Coronary artery (tissue), 2 donors: ENCODE measurements around the gene MAP6D1.

Source experiments
- DNase-seq: peaks from one replicate; pipeline ENCODE4 v3.0.0-alpha.2; 2017; ENCODE audit warnings: low spot score
- H3K27ac ChIP-seq, 2 donors: fragments of 200-600 bp; sonication (generic); one replicate each; pipeline ENCODE4 v1.5.1; 2016 to 2019
- H3K4me3 ChIP-seq: fragments of 200-600 bp; sonication (generic); 2 replicates; pipeline ENCODE4 v1.5.1; 2016; ENCODE audit warnings: mild to moderate bottlenecking, moderate library complexity
- TF ChIP-seq, protein P1 (sequence below): fragments of 200-600 bp; sonication (generic); IDR thresholded peaks from one replicate; pipeline ENCODE4 v1.5.1; 2019; ENCODE audit warnings: antibody characterized with exemption

Gene MAP6D1

DNA sequence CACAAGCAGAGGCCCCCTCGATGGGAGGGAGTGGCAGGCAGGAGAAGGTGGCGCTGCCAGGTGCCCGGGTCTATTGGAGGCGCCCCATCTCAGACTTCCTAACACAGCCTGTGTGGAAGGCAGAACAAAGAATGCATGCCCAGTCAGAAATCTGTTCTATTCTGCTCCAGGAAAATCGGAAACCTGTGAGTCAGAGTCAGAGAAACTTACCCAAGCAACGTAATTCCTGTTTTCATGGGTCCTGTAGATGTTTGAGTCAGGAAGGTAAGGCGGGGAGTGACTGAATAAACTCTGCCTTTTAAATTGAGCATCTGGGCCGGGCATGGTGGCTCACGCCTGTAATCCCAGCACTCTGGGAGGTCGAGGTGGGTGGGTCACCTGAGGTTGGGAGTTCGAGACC lies 13.7 kb downstream of the MAP6D1 start:
- no peak for DNase-seq

DNA sequence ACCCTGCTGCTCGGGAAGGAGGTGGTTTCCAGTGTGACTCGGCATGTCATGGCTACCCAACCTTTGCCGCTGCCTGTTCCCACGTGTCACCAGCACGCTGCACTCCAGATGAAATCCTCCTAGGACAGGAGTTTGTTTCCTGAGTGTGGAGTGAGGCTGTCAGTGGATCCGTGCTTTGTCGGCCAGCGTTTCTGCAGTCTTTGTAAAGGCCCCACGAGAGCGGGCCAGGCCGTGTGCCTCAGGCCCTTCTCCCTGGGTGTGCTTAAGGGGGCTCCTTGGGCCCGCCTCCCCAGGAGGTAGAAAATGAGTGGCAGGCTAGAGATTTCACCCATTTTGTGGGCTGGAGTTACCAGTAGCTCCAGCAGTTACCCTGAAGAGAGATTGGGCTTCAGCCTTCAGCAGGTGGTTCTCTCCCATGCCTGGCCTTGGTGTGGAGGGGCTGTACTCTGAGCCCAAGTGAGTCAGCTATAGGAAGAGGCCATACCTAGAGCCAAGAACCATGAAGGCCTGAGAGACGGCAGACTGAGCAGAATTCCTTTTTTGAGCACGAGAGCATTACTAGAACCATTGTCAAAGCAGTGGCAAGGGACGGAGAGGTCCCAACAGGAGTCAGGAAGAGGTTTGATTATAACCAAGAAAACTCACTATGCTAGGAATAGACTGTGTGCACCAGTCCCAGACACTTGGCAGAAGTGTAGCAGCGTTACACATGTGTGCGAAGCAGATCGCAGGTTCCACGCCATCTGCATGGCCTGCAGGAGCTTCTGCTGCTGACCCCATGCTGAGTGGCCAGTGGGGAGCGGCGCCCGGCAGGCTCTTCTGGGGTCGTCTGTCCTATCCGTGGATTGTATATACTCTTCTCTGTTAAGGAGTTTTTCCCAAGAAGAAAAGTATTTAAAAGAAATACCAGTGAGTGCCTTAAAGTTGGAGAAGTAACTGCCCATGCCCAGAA lies 14.5 kb downstream of the MAP6D1 start:
- TF ChIP-seq, protein P1, sequence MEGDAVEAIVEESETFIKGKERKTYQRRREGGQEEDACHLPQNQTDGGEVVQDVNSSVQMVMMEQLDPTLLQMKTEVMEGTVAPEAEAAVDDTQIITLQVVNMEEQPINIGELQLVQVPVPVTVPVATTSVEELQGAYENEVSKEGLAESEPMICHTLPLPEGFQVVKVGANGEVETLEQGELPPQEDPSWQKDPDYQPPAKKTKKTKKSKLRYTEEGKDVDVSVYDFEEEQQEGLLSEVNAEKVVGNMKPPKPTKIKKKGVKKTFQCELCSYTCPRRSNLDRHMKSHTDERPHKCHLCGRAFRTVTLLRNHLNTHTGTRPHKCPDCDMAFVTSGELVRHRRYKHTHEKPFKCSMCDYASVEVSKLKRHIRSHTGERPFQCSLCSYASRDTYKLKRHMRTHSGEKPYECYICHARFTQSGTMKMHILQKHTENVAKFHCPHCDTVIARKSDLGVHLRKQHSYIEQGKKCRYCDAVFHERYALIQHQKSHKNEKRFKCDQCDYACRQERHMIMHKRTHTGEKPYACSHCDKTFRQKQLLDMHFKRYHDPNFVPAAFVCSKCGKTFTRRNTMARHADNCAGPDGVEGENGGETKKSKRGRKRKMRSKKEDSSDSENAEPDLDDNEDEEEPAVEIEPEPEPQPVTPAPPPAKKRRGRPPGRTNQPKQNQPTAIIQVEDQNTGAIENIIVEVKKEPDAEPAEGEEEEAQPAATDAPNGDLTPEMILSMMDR = no peak
- Histone ChIP-seq H3K27ac (no peak overlapping the region), H3K4me3 (no peak overlapping the region)
- no peak for DNase-seq

More for the DNA sequence above, 13.7 kb downstream of the MAP6D1 start:
- H3K27ac ChIP-seq = no peak overlapping the region
- H3K4me3 ChIP-seq = no peak overlapping the region
- TF ChIP-seq, protein P1 = no peak

DNA sequence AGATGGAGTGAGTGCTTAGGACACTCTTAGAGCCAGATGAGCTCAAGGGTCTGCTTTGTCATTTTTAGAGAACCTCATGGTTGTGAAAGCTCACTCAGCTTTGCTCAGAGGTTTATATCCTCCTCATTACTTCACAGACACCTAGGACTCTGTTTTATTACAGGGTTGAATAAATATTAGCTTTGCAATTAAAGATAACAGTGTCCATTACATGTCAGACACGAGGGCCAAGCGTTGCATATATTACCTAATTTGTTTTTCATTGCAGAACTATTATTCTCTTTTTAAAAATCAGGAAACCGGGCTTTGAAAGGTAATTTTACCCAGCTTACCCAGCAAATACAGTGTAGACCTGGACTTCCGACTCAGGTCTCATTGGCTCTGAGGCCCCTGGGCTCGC lies 16.1 kb downstream of the MAP6D1 start:
- Histone ChIP-seq H3K27ac (no peak overlapping the region), H3K4me3 (no peak overlapping the region)
- TF ChIP-seq, protein P1 = no peak
- no peak for DNase-seq

DNA sequence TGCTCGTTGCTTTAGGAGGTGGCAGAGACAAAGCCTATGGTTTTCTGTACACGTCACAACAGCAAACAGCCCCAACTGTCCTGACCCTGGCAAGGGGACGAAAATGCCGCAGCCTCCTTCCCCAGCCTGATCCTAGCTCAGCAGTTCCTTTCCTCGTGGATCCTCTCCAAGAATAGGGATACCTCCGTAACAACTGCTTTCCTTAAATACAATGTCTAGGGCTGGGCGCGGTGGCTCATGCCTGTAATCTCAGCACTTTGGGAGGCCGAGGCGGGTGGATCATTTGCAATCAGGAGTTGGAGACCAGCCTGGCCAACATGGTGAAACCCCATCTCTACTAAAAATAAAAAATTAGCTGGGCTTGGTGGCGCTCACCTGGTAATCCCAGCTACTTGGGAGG lies 17.0 kb downstream of the MAP6D1 start:
- H3K27ac ChIP-seq = no peak overlapping the region
- DNase-seq = no peak
- H3K4me3 ChIP-seq = no peak overlapping the region
- TF ChIP-seq, protein P1 = no peak

DNA sequence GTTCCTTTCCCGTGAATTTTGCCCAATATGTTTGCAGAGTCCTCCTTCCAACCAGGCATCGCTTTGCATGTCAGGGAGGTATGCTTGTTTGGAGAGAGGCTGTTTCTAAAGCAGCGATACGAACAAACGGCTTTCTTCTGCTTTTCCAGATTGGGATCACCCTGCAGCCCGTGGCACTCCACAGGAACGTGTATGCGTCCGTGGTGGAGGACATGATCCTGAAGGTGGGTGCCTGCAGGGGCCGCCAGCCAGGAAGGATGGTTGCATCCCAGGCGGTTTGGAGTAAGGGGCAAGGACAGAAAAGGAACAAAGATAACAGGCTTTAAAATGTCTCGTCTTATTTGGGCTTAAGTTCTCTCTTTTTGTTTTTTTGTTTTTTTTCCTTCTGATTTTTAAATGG lies 17.5 kb downstream of the MAP6D1 start:
- TF ChIP-seq, protein P1 = no peak
- DNase-seq = no peak
- Histone ChIP-seq H3K4me3 (no peak overlapping the region), H3K27ac (no peak overlapping the region)

DNA sequence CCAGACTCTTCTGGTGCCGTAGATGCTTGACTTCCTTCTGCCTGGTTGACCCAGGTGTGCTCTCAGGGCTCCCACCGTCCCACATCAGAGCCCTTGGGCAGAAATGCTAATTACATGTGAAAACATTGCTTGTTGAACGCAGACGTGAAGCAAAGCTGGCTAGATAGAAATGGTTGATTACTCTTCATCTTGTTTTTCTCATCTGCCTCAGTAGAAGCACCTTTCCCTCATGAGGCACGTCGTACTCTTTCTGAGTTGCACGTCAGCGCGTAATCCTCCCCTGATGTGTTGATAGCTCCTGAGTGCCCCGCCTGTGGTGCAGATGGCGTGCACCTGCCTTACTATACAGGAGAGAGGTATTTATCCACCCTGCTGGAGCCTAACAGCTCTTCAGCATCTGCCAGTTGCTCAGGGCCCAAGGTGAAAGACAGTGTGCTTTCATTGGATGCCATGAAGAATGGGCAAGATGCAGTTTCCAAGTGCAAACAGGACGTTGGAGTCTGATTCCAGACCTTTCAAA lies 18.1 kb downstream of the MAP6D1 start:
- Histone ChIP-seq H3K27ac (no peak overlapping the region), H3K4me3 (no peak overlapping the region)
- TF ChIP-seq, protein P1 = no peak
- no peak for DNase-seq

DNA sequence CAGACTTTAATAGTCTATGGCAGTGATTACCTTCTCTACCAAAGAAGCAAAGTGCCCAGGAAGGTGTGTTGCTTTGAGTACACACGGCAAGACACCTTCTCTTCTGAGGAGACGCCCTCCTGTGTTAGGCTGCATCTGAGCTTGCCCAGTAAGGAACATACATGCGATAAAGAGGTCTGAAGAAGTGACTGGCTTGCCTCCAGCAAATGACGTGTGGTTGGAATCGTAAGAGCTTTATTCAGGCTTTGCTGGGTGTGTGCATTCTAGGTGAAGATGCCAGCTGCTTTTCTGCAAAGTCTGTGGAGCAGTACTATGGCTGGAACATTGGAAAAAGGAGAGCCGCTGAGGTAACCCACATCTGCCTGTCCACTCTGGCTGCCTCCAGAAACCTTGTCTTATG lies 22.4 kb downstream of the MAP6D1 start:
- DNase-seq = no peak
- Histone ChIP-seq H3K4me3 (no peak overlapping the region), H3K27ac (no peak overlapping the region)
- TF ChIP-seq, protein P1 = no peak
